ENCODE data around the gene ACO2. TPM values are rescaled to one million over a fixed set of nuclear protein-coding genes. Genes with fewer than 3 reads are reported as not detected.

ACO2 gene
- total RNA-seq, 1 experiment from 2014 or later = 66.6 TPM

DNA sequence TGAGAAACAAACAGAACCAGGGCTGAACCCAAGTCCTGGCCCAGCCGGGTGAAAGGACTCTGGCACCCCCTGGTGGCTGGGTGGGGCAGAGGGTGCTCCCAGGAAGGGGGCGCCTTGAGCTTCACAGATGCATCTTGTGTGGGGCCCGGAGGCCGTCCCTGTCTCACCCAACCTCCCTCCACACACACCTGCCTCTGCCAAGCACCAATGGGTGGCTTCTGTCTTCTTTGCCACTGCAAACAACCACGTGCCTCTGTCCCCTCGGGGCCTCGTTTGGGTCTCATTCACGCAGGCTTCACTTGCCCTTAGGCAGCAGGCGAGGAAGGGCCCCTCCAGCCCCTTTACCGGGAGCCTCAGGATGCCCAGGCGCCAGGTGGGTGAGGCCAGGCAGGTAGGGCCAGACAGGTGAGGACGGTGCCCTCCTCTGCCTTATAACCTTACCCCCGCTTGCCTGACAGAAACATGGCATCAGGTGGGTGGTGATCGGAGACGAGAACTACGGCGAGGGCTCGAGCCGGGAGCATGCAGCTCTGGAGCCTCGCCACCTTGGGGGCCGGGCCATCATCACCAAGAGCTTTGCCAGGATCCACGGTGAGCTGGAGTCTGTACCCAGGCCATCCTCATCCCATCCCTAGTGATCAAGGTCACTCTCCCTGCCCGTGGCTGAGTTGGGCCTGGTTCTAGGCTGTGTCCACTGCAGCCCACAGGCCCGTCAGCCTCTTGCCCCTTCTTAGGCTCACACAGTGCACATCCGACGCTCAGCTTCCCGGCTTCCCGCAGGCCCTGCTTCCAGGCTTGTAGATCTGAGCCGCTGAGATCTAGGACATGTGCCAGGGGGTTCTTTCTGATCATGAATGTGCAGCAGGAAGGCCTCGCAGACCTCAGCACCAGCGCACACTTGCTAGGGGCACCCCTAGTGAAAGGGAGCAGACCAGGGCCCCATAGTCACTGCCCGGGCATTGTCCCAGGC is 58.2 kb downstream of the ACO2 start:
- Histone ChIP-seq H2BK12ac (ENCODE audit: insufficient read length, low read depth, low read length) (no peak overlapping the region), H2AFZ (ENCODE audit: low read length) (no peak overlapping the region), H3K18ac (ENCODE audit: insufficient read length, low read depth, low read length) (no peak overlapping the region), H4K5ac (ENCODE audit: insufficient read length, low read depth, low read length) (no peak overlapping the region), H2AK5ac (ENCODE audit: insufficient read length, low read length) (no peak overlapping the region), H2BK5ac (ENCODE audit: insufficient read length, low read length) (no peak overlapping the region), H4K91ac (ENCODE audit: insufficient read length, low read depth, low read length) (no peak overlapping the region), H4K8ac (replicated peaks; ENCODE audit: insufficient read length, low read depth, low read length) (no peak overlapping the region), H3K9me3 (ENCODE audit: control insufficient read depth, low read depth, low read length) (no peaks in the 10 kb centered on the region), H3K27me3 (ENCODE audit: insufficient read depth, low read length) (no peaks in the 10 kb centered on the region), H3K9ac (ENCODE audit: extremely low read depth, insufficient read length, low read length) (no peak overlapping the region), H3K14ac (ENCODE audit: insufficient read depth, low read length) (no peak overlapping the region), H4K20me1 (ENCODE audit: control insufficient read depth, insufficient read depth, insufficient read length) (no peaks in the 10 kb centered on the region), H3T11ph (ENCODE audit: low read length) (no peak overlapping the region), H2BK15ac (ENCODE audit: low read depth, low read length) (no peak overlapping the region), H3K79me2 (ENCODE audit: insufficient read depth, low read length) (no peaks in the 10 kb centered on the region), H2BK20ac (ENCODE audit: low read depth, low read length, poor library complexity, severe bottlenecking) (no peak overlapping the region), H3K4me1 (ENCODE audit: insufficient read depth, low read length) (no peaks in the 10 kb centered on the region), H2BK120ac (ENCODE audit: low read depth, low read length, poor library complexity, severe bottlenecking) (no peak overlapping the region), H3K23me2 (ENCODE audit: insufficient read length, low read depth, low read length, poor library complexity, severe bottlenecking) (no peaks in the 10 kb centered on the region), H3K79me1 (ENCODE audit: insufficient read depth, low read depth, low read length, poor library complexity, severe bottlenecking) (no peaks in the 10 kb centered on the region), H3K27ac (ENCODE audit: insufficient read length, low read depth, low read length) (no peak overlapping the region), H3K23ac (ENCODE audit: insufficient read length, low read depth, low read length) (no peak overlapping the region), H3K4ac (ENCODE audit: low read depth, low read length) (no peak overlapping the region), H3K56ac (ENCODE audit: insufficient read length, low read depth, low read length) (no peak overlapping the region), H3K4me2 (ENCODE audit: insufficient read depth, insufficient read length, low read length) (no peak overlapping the region)
- Mint-ChIP-seq H3K4me3 (no peak overlapping the region), H3K9me3 (no peaks in the 10 kb centered on the region), H3K36me3 (ENCODE audit: insufficient read depth in 1 of 3, low read depth in 3 of 3) (peaks cover 24 to 75% (median 50%) of the 10 kb centered on the region in 3 experiments), H3K4me1 (0 out of 4 replicates have a peak, but pooled peaks cover 0 to 2% of the 10 kb centered on the region in 2 experiments), H3K27me3 (ENCODE audit: low read depth) (peaks cover 5% of the 10 kb centered on the region), H3K27ac (0 out of 7 replicates have a peak overlapping the region, but pooled peaks of 2 of the 3 experiments have one; percentile 83 to 88)
- no CpG with 5 or more reads among the region's 32 CpGs for WGBS (ENCODE audit: extremely low coverage, insufficient read length, low lambda C conversion rate)
- TF ChIP-seq, protein P1, sequence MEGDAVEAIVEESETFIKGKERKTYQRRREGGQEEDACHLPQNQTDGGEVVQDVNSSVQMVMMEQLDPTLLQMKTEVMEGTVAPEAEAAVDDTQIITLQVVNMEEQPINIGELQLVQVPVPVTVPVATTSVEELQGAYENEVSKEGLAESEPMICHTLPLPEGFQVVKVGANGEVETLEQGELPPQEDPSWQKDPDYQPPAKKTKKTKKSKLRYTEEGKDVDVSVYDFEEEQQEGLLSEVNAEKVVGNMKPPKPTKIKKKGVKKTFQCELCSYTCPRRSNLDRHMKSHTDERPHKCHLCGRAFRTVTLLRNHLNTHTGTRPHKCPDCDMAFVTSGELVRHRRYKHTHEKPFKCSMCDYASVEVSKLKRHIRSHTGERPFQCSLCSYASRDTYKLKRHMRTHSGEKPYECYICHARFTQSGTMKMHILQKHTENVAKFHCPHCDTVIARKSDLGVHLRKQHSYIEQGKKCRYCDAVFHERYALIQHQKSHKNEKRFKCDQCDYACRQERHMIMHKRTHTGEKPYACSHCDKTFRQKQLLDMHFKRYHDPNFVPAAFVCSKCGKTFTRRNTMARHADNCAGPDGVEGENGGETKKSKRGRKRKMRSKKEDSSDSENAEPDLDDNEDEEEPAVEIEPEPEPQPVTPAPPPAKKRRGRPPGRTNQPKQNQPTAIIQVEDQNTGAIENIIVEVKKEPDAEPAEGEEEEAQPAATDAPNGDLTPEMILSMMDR (conservative IDR thresholded peaks at IDR 0.05) = peak; percentile 94
- DNase-seq = peak; percentile 63

Data from H9 (cell line).